H9 (cell line): Measurements from ENCODE around the gene MRTFA. TPM values are rescaled to one million over a fixed set of nuclear protein-coding genes. Genes with fewer than 3 reads are reported as not detected.

Source experiments
- DNase-seq: peaks from one replicate; pipeline ENCODE4 v3.0.0-alpha.2; 2017
- H2AFZ ChIP-seq: one replicate; pipeline ENCODE4 v1.6.1; 2013; ENCODE audit warnings: mild to moderate bottlenecking, low read length, control low read depth, moderate library complexity
- H2AK5ac ChIP-seq: 2 replicates; pipeline ENCODE4 v1.6.1; 2013; ENCODE audit warnings: low read length, control low read depth, mixed read lengths; ENCODE audit not compliant: insufficient read length
- H2BK120ac ChIP-seq: one replicate; pipeline ENCODE4 v1.6.1; 2013; ENCODE audit warnings: low read depth, mild to moderate bottlenecking, low read length, control low read depth, inconsistent platforms; ENCODE audit not compliant: poor library complexity, severe bottlenecking
- H2BK12ac ChIP-seq: 2 replicates; pipeline ENCODE4 v1.6.1; 2013; ENCODE audit warnings: low read length, control low read depth, mixed read lengths, low read depth; ENCODE audit not compliant: insufficient read length
- H2BK15ac ChIP-seq: 2 replicates; pipeline ENCODE4 v1.6.1; 2013; ENCODE audit warnings: low read depth, low read length, control low read depth
- H2BK20ac ChIP-seq: one replicate; pipeline ENCODE4 v1.6.1; 2013; ENCODE audit warnings: low read depth, mild to moderate bottlenecking, low read length, control low read depth, inconsistent platforms; ENCODE audit not compliant: poor library complexity, severe bottlenecking
- H2BK5ac ChIP-seq: 2 replicates; pipeline ENCODE4 v1.6.1; 2013; ENCODE audit warnings: low read length, control low read depth, mixed read lengths; ENCODE audit not compliant: insufficient read length
- H3K14ac ChIP-seq: 2 replicates; pipeline ENCODE4 v1.6.1; 2013; ENCODE audit warnings: low read length, control low read depth; ENCODE audit not compliant: insufficient read depth
- H3K18ac ChIP-seq: 2 replicates; pipeline ENCODE4 v1.6.1; 2013; ENCODE audit warnings: low read depth, mild to moderate bottlenecking, mixed read lengths, low read length, control low read depth; ENCODE audit not compliant: insufficient read length
- H3K23ac ChIP-seq: 2 replicates; pipeline ENCODE4 v1.6.1; 2013; ENCODE audit warnings: low read length, control low read depth, mixed read lengths, low read depth; ENCODE audit not compliant: insufficient read length
- H3K23me2 ChIP-seq: 2 replicates; pipeline ENCODE4 v1.6.1; 2013; ENCODE audit warnings: low read depth, mild to moderate bottlenecking, mixed read lengths, low read length, control low read depth; ENCODE audit not compliant: insufficient read length, poor library complexity, severe bottlenecking
- H3K27ac ChIP-seq: 2 replicates; pipeline ENCODE4 v1.5.1; 2013; ENCODE audit warnings: low read length, control low read depth, mixed read lengths, low read depth; ENCODE audit not compliant: insufficient read length
- H3K27me3 ChIP-seq: 2 replicates; pipeline ENCODE4 v1.6.1; 2013; ENCODE audit warnings: low read length, control low read depth, inconsistent platforms; ENCODE audit not compliant: insufficient read depth
- H3K4ac ChIP-seq: 2 replicates; pipeline ENCODE4 v1.6.1; 2013; ENCODE audit warnings: low read depth, mild to moderate bottlenecking, control low read depth, inconsistent platforms, low read length, moderate library complexity
- H3K4me1 ChIP-seq: 2 replicates; pipeline ENCODE4 v1.6.1; 2013; ENCODE audit warnings: low read length, control low read depth, inconsistent platforms; ENCODE audit not compliant: insufficient read depth
- H3K4me2 ChIP-seq: 2 replicates; pipeline ENCODE4 v1.6.1; 2013; ENCODE audit warnings: low read length, control low read depth, mixed read lengths; ENCODE audit not compliant: insufficient read length, insufficient read depth
- H3K56ac ChIP-seq: 2 replicates; pipeline ENCODE4 v1.6.1; 2013; ENCODE audit warnings: low read depth, mild to moderate bottlenecking, mixed read lengths, low read length, control low read depth; ENCODE audit not compliant: insufficient read length
- H3K79me1 ChIP-seq: 2 replicates; pipeline ENCODE4 v1.6.1; 2013; ENCODE audit warnings: low read depth, mild to moderate bottlenecking, moderate library complexity, low read length, control low read depth, inconsistent platforms; ENCODE audit not compliant: insufficient read depth, poor library complexity, severe bottlenecking
- H3K79me2 ChIP-seq: 2 replicates; pipeline ENCODE4 v1.6.1; 2013; ENCODE audit warnings: low read length, control low read depth, inconsistent platforms; ENCODE audit not compliant: insufficient read depth
- H3K9ac ChIP-seq: 2 replicates; pipeline ENCODE4 v1.6.1; 2013; ENCODE audit warnings: low read length, control low read depth, mixed read lengths; ENCODE audit not compliant: insufficient read length; ENCODE audit errors: extremely low read depth
- H3K9me3 ChIP-seq: one replicate; pipeline ENCODE4 v1.6.1; 2013; ENCODE audit warnings: low read depth, low read length, inconsistent platforms; ENCODE audit not compliant: control insufficient read depth
- H3T11ph ChIP-seq: one replicate; pipeline ENCODE4 v1.6.1; 2013; ENCODE audit warnings: mild to moderate bottlenecking, low read length, control low read depth, inconsistent platforms
- H4K20me1 ChIP-seq: one replicate; pipeline ENCODE4 v1.6.1; 2013; ENCODE audit not compliant: control insufficient read depth, insufficient read length, insufficient read depth
- H4K5ac ChIP-seq: 2 replicates; pipeline ENCODE4 v1.6.1; 2013; ENCODE audit warnings: low read depth, mild to moderate bottlenecking, mixed read lengths, low read length, control low read depth; ENCODE audit not compliant: insufficient read length
- H4K8ac ChIP-seq: replicated peaks from 2 replicates; pipeline ENCODE4 v1.6.1; 2013; ENCODE audit warnings: low read length, control low read depth, mixed read lengths, low read depth; ENCODE audit not compliant: insufficient read length
- H4K91ac ChIP-seq: 2 replicates; pipeline ENCODE4 v1.6.1; 2013; ENCODE audit warnings: low read depth, mild to moderate bottlenecking, moderate library complexity, mixed read lengths, low read length, control low read depth; ENCODE audit not compliant: insufficient read length
- H3K27ac Mint-ChIP-seq, 3 experiments: 2 replicates in 2 of 3; 3 replicates in 1 of 3; pipeline ENCODE4 v1.8.0; 2020 to 2021; ENCODE audit warnings: mixed read lengths in 3 of 3, mild to moderate bottlenecking in 1 of 3, moderate library complexity in 1 of 3
- H3K27me3 Mint-ChIP-seq: 2 replicates; pipeline ENCODE4 v1.8.0; 2021; ENCODE audit warnings: low read depth, mild to moderate bottlenecking, moderate library complexity, mixed read lengths
- H3K36me3 Mint-ChIP-seq, 3 experiments: 2 replicates in 2 of 3; 3 replicates in 1 of 3; pipeline ENCODE4 v1.8.0; 2020 to 2021; ENCODE audit warnings: low read depth in 3 of 3, mixed read lengths in 3 of 3; ENCODE audit not compliant: insufficient read depth in 1 of 3
- H3K4me1 Mint-ChIP-seq, 2 experiments: 2 replicates each; pipeline ENCODE4 v1.8.0; 2020; ENCODE audit warnings: mixed read lengths in 2 of 2
- H3K4me3 Mint-ChIP-seq, 2 experiments: 2 replicates in 1 of 2; 3 replicates in 1 of 2; pipeline ENCODE4 v1.8.0; 2020 to 2021; ENCODE audit warnings: mild to moderate bottlenecking in 2 of 2, mixed read lengths in 2 of 2, moderate library complexity in 1 of 2
- H3K9me3 Mint-ChIP-seq, 2 experiments: 2 replicates in 1 of 2; 3 replicates in 1 of 2; pipeline ENCODE4 v1.8.0; 2020; ENCODE audit warnings: mild to moderate bottlenecking in 2 of 2, mixed read lengths in 2 of 2, moderate library complexity in 1 of 2
- CTCF ChIP-seq: fragments of 200-600 bp; sonication (generic); conservative IDR thresholded peaks from 3 replicates; pipeline ENCODE4 v1.8.0; 2021; ENCODE audit warnings: antibody characterized with exemption, mild to moderate bottlenecking
- WGBS: extraction: QIAGEN DNeasy Blood & Tissue Kit; methylation state at CpG from one replicate; pipeline ENCODE4 v1.1.7; 2013; ENCODE audit warnings: missing lambda C conversion rate, low lambda C conversion rate, mixed read lengths; ENCODE audit not compliant: insufficient read length; ENCODE audit errors: extremely low coverage; 5-methylcytosine and 5-hydroxymethylcytosine counted together
- total RNA-seq: library from RNA; stranded (reverse); gene quantifications from 2 replicates; pipeline ENCODE4 v1.2.1, GENCODE V29; 2021

Gene MRTFA
- total RNA-seq, 1 experiment from 2014 or later = 38.1 TPM

- peaks cover 2% of the 10 kb centered on the region for H4K20me1 ChIP-seq
- H3K23ac ChIP-seq = no peak overlapping the region
- no peak overlapping the region for H2BK15ac ChIP-seq
- H3K4me2 ChIP-seq = no peak overlapping the region
- TF ChIP-seq CTCF = no peak
- no peak overlapping the region for H2BK20ac ChIP-seq
- no peak overlapping the region for H2BK120ac ChIP-seq
- Mint-ChIP-seq H3K4me3 (no peak overlapping the region), H3K27ac (no peak overlapping the region), H3K36me3 (peaks cover 17 to 45% (median 45%) of the 10 kb centered on the region in 3 experiments), H3K27me3 (no peaks in the 10 kb centered on the region; the same call in 1 of the 2 replicates), H3K9me3 (no peaks in the 10 kb centered on the region), H3K4me1 (peaks cover 14 to 16% of the 10 kb centered on the region in 2 experiments)
- no peak overlapping the region for H2AK5ac ChIP-seq
- WGBS = no CpG with 5 or more reads among the region's 15 CpGs
- H3T11ph ChIP-seq = no peak overlapping the region
- H4K5ac ChIP-seq = no peak overlapping the region
- H3K56ac ChIP-seq = no peak overlapping the region
- H2BK5ac ChIP-seq = no peak overlapping the region
- no peaks in the 10 kb centered on the region for H3K79me2 ChIP-seq
- H2BK12ac ChIP-seq = no peak overlapping the region
- no peak overlapping the region for H3K4ac ChIP-seq
- no peak overlapping the region for H2AFZ ChIP-seq
- H3K9me3 ChIP-seq = no peaks in the 10 kb centered on the region
- no peak overlapping the region for H4K91ac ChIP-seq
- H3K9ac ChIP-seq = no peak overlapping the region
- DNase-seq = no peak
- H4K8ac ChIP-seq = no peak overlapping the region
- no peaks in the 10 kb centered on the region; the same call in 1 of the 2 replicates for H3K4me1 ChIP-seq
- H3K27ac ChIP-seq = no peak overlapping the region
- no peak overlapping the region for H3K14ac ChIP-seq
- H3K18ac ChIP-seq = no peak overlapping the region
- H3K79me1 ChIP-seq = no peaks in the 10 kb centered on the region
- no peaks in the 10 kb centered on the region for H3K27me3 ChIP-seq
- H3K23me2 ChIP-seq = no peaks in the 10 kb centered on the region
Measured at GRCh38 chr22:40400159-40400558, 236.4 kb downstream of the MRTFA start.
